Activated T-cell treated with anti-CD3 and anti-CD28 coated beads for 48 hours (primary cell): ENCODE measurements around the gene CD34.

Source experiments
- DNase-seq: peaks from one replicate; pipeline ENCODE4 v3.0.0-alpha.2; 2020; ENCODE audit warnings: low read depth

CD34 gene

GRCh38 chr1:207873055-207873890 lies 37.7 kb downstream of the CD34 start:
- DNase-seq = no peak

- no peak for DNase-seq
Observed at GRCh38 chr1:207872621-207873020, 38.3 kb downstream of the CD34 start.

GRCh38 chr1:207871117-207871649 lies 39.7 kb downstream of the CD34 start:
- DNase-seq = no peak

GRCh38 chr1:207870306-207871031 lies 40.5 kb downstream of the CD34 start:
- DNase-seq = no peak

GRCh38 chr1:207869859-207870258 lies 41.1 kb downstream of the CD34 start:
- DNase-seq = no peak

- peak; percentile 75 for DNase-seq
Observed at GRCh38 chr1:207868774-207869721, 41.9 kb downstream of the CD34 start.

GRCh38 chr1:207868251-207868773 lies 42.6 kb downstream of the CD34 start:
- DNase-seq = no peak

- no peak for DNase-seq
Observed at GRCh38 chr1:207867136-207868109, 43.5 kb downstream of the CD34 start.

- DNase-seq = no peak
Observed at GRCh38 chr1:207866471-207867135, 44.3 kb downstream of the CD34 start.

GRCh38 chr1:207863893-207864535 lies 46.9 kb downstream of the CD34 start:
- DNase-seq = no peak

GRCh38 chr1:207862241-207862787 lies 48.6 kb downstream of the CD34 start:
- DNase-seq = no peak

GRCh38 chr1:207861442-207862177 lies 49.3 kb downstream of the CD34 start:
- DNase-seq = no peak

GRCh38 chr1:207860531-207860930 lies 50.4 kb downstream of the CD34 start:
- no peak for DNase-seq

GRCh38 chr1:207858806-207859205 lies 52.1 kb downstream of the CD34 start:
- DNase-seq = no peak

GRCh38 chr1:207858281-207858680 lies 52.6 kb downstream of the CD34 start:
- no peak for DNase-seq

- DNase-seq = no peak
Observed at GRCh38 chr1:207857447-207857846, 53.5 kb downstream of the CD34 start.

GRCh38 chr1:207856276-207857023 lies 54.5 kb downstream of the CD34 start:
- no peak for DNase-seq

GRCh38 chr1:207854001-207854400 lies 56.9 kb downstream of the CD34 start:
- no peak for DNase-seq
